Activated gamma-delta T cell (primary cell): ENCODE results near the gene ITGA1.

Experiments
- DNase-seq: peaks from one replicate; lab custom pipeline; 2025; lab: John Stamatoyannopoulos, UW

ITGA1 gene

GRCh38 chr5:52997424-52997823 lies 209.7 kb downstream of the ITGA1 start:
- DNase-seq = no peak

- no peak for DNase-seq
Observed at GRCh38 chr5:52998552-52999313, 211.0 kb downstream of the ITGA1 start.

GRCh38 chr5:52999344-52999949 lies 211.7 kb downstream of the ITGA1 start:
- DNase-seq = no peak

- no peak for DNase-seq
Observed at GRCh38 chr5:53001541-53001940, 213.8 kb downstream of the ITGA1 start.

GRCh38 chr5:53002491-53002890 lies 214.8 kb downstream of the ITGA1 start:
- no peak for DNase-seq

GRCh38 chr5:53003144-53003543 lies 215.4 kb downstream of the ITGA1 start:
- DNase-seq = no peak

GRCh38 chr5:53006911-53007890 lies 219.5 kb downstream of the ITGA1 start:
- no peak for DNase-seq

- DNase-seq = no peak
Observed at GRCh38 chr5:53008751-53009150, 221.0 kb downstream of the ITGA1 start.
